Astrocyte (in vitro differentiated cells and primary cell): Measurements from ENCODE around the gene GJA10. TPM values are rescaled to one million over a fixed set of nuclear protein-coding genes. Genes with fewer than 3 reads are reported as not detected.
"Not testable (repeated sequence)": the region's sequence is repeated elsewhere in the genome, so short reads cannot be mapped to it uniquely, and the experiment has no call there.

Experiments
- DNase-seq: peaks from one replicate; pipeline ENCODE4 v3.0.0-alpha.2; 2010; ENCODE audit warnings: low read depth
- FAIRE-seq: peaks from 2 replicates; lab custom pipeline; 2011; peaks lifted over from hg19 to GRCh38; lab: Jason Lieb, UNC
- H2AFZ ChIP-seq: 2 replicates; pipeline ENCODE4 v1.6.0; 2012; ENCODE audit warnings: low read depth, low read length, inconsistent platforms
- H3K27ac ChIP-seq: 2 replicates; pipeline ENCODE4 v1.5.1; 2011; ENCODE audit warnings: low read depth, low read length, inconsistent platforms
- H3K27me3 ChIP-seq: 2 replicates; pipeline ENCODE4 v1.6.0; 2011; ENCODE audit warnings: low read length, inconsistent platforms; ENCODE audit not compliant: insufficient read depth
- H3K36me3 ChIP-seq: 2 replicates; pipeline ENCODE4 v1.5.1; 2011; ENCODE audit warnings: low read length, inconsistent platforms; ENCODE audit not compliant: insufficient read depth
- H3K4me1 ChIP-seq: 2 replicates; pipeline ENCODE4 v1.5.1; 2011; ENCODE audit warnings: low read length, inconsistent platforms; ENCODE audit not compliant: insufficient read depth
- H3K4me2 ChIP-seq: 2 replicates; pipeline ENCODE4 v1.6.0; 2012; ENCODE audit warnings: low read length, inconsistent platforms
- H3K4me3 ChIP-seq: 2 replicates; pipeline ENCODE4 v1.5.1; 2011; ENCODE audit warnings: low read depth, mild to moderate bottlenecking, low read length, inconsistent platforms; ENCODE audit not compliant: insufficient read depth
- H3K79me2 ChIP-seq: 2 replicates; pipeline ENCODE4 v1.6.0; 2012; ENCODE audit warnings: mild to moderate bottlenecking, low read length, inconsistent platforms; ENCODE audit not compliant: insufficient read depth
- H3K9ac ChIP-seq: 2 replicates; pipeline ENCODE4 v1.6.0; 2012; ENCODE audit warnings: mild to moderate bottlenecking, low read length, inconsistent platforms
- H3K9me3 ChIP-seq: 2 replicates; pipeline ENCODE4 v1.5.1; 2012; ENCODE audit warnings: low read depth, mild to moderate bottlenecking, low read length, inconsistent platforms; ENCODE audit not compliant: insufficient read depth
- H4K20me1 ChIP-seq: 2 replicates; pipeline ENCODE4 v1.6.0; 2012; ENCODE audit warnings: low read length, inconsistent platforms; ENCODE audit not compliant: insufficient read depth
- H3K27ac Mint-ChIP-seq: one replicate; pipeline ENCODE4 v1.8.0; 2021; ENCODE audit warnings: mild to moderate bottlenecking, mixed read lengths; ENCODE audit not compliant: unreplicated experiment
- H3K27me3 Mint-ChIP-seq: one replicate; pipeline ENCODE4 v1.8.0; 2021; ENCODE audit warnings: low read depth, mixed read lengths; ENCODE audit not compliant: unreplicated experiment
- H3K36me3 Mint-ChIP-seq: one replicate; pipeline ENCODE4 v1.8.0; 2021; ENCODE audit warnings: low read depth, mixed read lengths; ENCODE audit not compliant: unreplicated experiment
- H3K4me1 Mint-ChIP-seq: one replicate; pipeline ENCODE4 v1.8.0; 2021; ENCODE audit warnings: low read depth, mixed read lengths; ENCODE audit not compliant: unreplicated experiment
- H3K4me3 Mint-ChIP-seq: one replicate; pipeline ENCODE4 v1.8.0; 2021; ENCODE audit warnings: mild to moderate bottlenecking, moderate library complexity, mixed read lengths; ENCODE audit not compliant: unreplicated experiment
- H3K9me3 Mint-ChIP-seq: one replicate; pipeline ENCODE4 v1.8.0; 2021; ENCODE audit warnings: mild to moderate bottlenecking, mixed read lengths; ENCODE audit not compliant: unreplicated experiment
- EZH2 ChIP-seq: IDR thresholded peaks from 2 replicates; pipeline ENCODE4 v1.6.1; 2012; ENCODE audit warnings: mild to moderate bottlenecking, low read length, inconsistent platforms; ENCODE audit not compliant: insufficient read depth
- total RNA-seq: library from RNA; stranded (reverse); gene quantifications from 2 replicates; pipeline ENCODE4 v1.2.1, GENCODE V29; 2021
- TF ChIP-seq, protein P1 (sequence below): IDR thresholded peaks from 2 replicates; pipeline ENCODE4 v1.5.1; 2011; ENCODE audit warnings: low read depth, mild to moderate bottlenecking, inconsistent platforms, low read length, moderate library complexity; ENCODE audit not compliant: insufficient read depth

The GJA10 gene
- total RNA-seq, 1 donor from 2014 or later = not detected

DNA sequence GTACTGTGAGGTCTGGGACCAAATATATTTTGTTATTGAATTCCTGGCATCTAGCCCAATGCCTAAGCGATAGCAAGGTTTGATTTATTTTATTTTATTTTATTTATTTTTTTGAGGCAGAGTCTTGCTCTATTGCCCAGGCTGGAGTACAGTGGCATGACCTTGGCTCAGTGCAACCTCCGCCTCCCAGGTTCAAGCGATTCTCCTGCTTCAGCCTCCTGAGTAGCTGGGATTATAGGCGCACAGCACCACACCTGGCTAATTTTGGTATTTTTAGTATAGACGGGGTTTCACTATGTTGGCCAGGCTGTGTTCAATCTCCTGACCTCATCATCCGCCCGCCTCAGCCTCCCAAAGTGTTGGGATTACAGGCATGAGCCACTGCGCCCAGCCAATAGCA, 1.7 kb upstream of the GJA10 start:
- DNase-seq, H3K27ac Mint-ChIP-seq, H3K9me3 ChIP-seq, H3K9ac ChIP-seq, H3K4me1 Mint-ChIP-seq, H3K27me3 Mint-ChIP-seq, FAIRE-seq, H3K4me1 ChIP-seq, H3K4me2 ChIP-seq, H3K36me3 ChIP-seq, H3K79me2 ChIP-seq, H3K36me3 Mint-ChIP-seq, H3K4me3 ChIP-seq, H2AFZ ChIP-seq, H3K27ac ChIP-seq, H4K20me1 ChIP-seq, H3K4me3 Mint-ChIP-seq, H3K9me3 Mint-ChIP-seq: not testable (repeated sequence)
- peaks cover 10% of the 10 kb centered on the region for H3K27me3 ChIP-seq

DNA sequence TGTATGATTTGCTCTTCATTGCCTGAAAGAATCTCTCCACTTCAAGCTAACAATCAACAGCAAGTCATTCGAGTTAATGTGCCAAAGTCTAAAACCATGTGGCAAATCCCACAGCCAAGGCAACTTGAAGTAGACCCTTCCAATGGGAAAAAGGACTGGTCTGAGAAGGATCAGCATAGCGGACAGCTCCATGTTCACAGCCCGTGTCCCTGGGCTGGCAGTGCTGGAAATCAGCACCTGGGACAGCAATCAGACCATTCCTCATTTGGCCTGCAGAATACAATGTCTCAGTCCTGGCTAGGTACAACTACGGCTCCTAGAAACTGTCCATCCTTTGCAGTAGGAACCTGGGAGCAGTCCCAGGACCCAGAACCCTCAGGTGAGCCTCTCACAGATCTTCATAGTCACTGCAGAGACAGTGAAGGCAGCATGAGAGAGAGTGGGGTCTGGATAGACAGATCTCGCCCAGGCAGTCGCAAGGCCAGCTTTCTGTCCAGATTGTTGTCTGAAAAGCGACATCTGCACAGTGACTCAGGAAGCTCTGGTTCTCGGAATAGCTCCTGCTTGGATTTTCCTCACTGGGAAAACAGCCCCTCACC, 1.1 kb downstream of the GJA10 start:
- no peaks in the 10 kb centered on the region for H4K20me1 ChIP-seq
- Mint-ChIP-seq H3K9me3 (no peaks in the 10 kb centered on the region), H3K27ac (no peak overlapping the region), H3K36me3 (no peaks in the 10 kb centered on the region), H3K27me3 (peaks cover 10% of the 10 kb centered on the region), H3K4me3 (no peak overlapping the region), H3K4me1 (no peaks in the 10 kb centered on the region)
- no peaks in the 10 kb centered on the region for H3K4me1 ChIP-seq
- peaks cover 6% of the 10 kb centered on the region for H3K27me3 ChIP-seq
- H2AFZ ChIP-seq = no peak overlapping the region
- H3K9me3 ChIP-seq = peaks cover 3% of the 10 kb centered on the region
- no peak overlapping the region for H3K9ac ChIP-seq
- no peak for TF ChIP-seq EZH2
- TF ChIP-seq, protein P1, sequence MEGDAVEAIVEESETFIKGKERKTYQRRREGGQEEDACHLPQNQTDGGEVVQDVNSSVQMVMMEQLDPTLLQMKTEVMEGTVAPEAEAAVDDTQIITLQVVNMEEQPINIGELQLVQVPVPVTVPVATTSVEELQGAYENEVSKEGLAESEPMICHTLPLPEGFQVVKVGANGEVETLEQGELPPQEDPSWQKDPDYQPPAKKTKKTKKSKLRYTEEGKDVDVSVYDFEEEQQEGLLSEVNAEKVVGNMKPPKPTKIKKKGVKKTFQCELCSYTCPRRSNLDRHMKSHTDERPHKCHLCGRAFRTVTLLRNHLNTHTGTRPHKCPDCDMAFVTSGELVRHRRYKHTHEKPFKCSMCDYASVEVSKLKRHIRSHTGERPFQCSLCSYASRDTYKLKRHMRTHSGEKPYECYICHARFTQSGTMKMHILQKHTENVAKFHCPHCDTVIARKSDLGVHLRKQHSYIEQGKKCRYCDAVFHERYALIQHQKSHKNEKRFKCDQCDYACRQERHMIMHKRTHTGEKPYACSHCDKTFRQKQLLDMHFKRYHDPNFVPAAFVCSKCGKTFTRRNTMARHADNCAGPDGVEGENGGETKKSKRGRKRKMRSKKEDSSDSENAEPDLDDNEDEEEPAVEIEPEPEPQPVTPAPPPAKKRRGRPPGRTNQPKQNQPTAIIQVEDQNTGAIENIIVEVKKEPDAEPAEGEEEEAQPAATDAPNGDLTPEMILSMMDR = no peak
- no peak for FAIRE-seq
- no peak overlapping the region for H3K4me2 ChIP-seq
- H3K4me3 ChIP-seq = no peak overlapping the region
- H3K79me2 ChIP-seq = no peaks in the 10 kb centered on the region
- no peak overlapping the region for H3K27ac ChIP-seq
- peak; percentile 53 for DNase-seq
- H3K36me3 ChIP-seq = no peaks in the 10 kb centered on the region

DNA sequence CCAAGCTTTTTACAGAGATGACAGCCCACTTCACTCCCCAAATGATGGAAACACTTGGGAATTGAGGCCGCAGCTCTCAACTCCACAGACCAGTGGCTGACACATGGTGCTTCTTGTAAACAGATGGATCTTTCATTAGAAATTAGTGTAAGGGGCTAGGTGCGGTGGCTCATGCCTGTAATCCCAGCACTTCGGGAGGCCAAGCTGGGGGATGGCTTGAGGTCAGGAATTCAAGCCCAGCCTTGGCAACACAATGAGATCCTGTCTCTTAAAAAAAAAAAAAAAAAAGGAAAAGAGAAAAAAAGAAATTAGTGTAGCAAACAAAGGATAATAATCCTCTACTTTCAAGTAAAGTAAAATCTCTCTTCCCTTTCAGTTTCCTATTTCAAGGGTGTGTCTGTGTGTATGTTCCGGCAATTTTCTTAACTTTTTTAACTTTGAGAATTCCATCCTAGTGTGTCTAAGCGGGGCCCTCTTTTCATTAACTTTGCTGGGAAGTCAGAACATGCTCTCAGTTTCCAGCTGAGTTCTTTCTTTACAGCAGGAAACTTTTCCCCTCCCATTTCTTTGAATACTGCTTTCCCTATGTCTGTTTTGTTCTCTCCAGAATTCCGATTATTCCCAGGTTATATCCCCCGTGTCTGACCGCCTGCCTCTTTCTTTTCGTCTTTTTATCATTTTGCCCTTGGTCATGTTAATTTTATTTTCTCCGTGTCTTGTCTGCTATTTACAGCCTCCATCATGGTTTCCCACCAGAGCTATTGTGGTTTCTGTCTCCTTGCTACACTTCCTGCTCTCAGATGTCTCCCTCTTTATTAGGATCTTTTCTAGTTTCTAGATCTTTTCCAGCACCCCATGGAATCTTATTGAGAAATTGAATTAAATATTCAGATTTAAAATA, 16.0 kb downstream of the GJA10 start:
- not testable (repeated sequence) for H4K20me1 ChIP-seq, H3K4me3 ChIP-seq, H3K4me3 Mint-ChIP-seq, H3K27ac Mint-ChIP-seq, DNase-seq, H3K36me3 ChIP-seq, H2AFZ ChIP-seq, H3K36me3 Mint-ChIP-seq, H3K27ac ChIP-seq, H3K9ac ChIP-seq, H3K4me1 ChIP-seq, H3K9me3 ChIP-seq, H3K9me3 Mint-ChIP-seq, H3K27me3 ChIP-seq, H3K27me3 Mint-ChIP-seq, FAIRE-seq, H3K4me1 Mint-ChIP-seq, H3K79me2 ChIP-seq
- H3K4me2 ChIP-seq = peak overlapping the region; percentile 30
